Fibroblast of pulmonary artery (primary cell): Measurements from ENCODE around the gene FREY1.
A peak's percentile ranks its signal among the peaks of the same experiment; 100 is the strongest.

ENCODE experiments used
- DNase-seq: peaks from one replicate; pipeline ENCODE4 v3.0.0-alpha.2; 2010; ENCODE audit warnings: low read depth
- H3K4me3 ChIP-seq: replicated peaks from 2 replicates; pipeline ENCODE4 v1.5.1; 2011; ENCODE audit warnings: low read depth, mild to moderate bottlenecking, control low read depth, low read length, moderate library complexity
- TF ChIP-seq, protein P1 (sequence below): IDR thresholded peaks from 2 replicates; pipeline ENCODE4 v1.5.1; 2011; ENCODE audit warnings: mild to moderate bottlenecking, control low read depth, low read length, inconsistent platforms; ENCODE audit errors: missing control alignments

The FREY1 gene

DNA sequence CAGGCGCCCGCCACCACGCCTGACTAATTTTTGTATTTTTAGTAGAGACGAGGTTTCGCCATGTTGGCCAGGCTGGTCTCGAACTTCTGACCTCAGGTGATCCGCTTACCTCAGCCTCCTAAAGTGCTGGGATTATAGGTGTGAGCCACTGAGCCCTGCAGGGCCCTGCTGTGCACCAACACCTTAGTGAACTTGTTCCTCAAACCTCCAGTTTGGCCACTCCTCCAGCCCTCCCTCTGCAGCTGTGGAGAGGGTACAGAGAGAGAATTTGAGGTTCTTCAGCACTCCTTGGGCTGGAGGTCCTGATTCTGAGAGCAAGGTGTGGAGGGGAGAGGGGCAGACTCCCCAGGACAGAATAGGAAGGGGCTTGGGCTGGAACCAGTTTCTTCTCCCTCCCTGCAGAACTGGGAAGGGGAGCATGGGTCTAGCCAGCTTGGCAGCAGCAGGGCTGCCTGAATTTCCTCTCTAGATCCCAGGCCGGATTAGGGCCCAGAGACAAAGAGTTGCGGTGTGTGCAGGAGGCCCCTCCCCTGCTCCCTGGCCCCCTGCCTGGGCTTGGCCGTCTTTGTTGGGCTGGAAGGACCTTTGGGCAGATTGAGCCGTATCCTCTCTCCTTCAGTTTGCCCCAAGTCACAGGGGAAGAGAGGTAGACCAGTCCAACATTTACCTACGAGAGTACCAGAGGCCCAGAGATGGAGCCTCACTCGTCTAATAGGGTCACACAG lies 12.9 kb upstream of the FREY1 start:
- TF ChIP-seq, protein P1, sequence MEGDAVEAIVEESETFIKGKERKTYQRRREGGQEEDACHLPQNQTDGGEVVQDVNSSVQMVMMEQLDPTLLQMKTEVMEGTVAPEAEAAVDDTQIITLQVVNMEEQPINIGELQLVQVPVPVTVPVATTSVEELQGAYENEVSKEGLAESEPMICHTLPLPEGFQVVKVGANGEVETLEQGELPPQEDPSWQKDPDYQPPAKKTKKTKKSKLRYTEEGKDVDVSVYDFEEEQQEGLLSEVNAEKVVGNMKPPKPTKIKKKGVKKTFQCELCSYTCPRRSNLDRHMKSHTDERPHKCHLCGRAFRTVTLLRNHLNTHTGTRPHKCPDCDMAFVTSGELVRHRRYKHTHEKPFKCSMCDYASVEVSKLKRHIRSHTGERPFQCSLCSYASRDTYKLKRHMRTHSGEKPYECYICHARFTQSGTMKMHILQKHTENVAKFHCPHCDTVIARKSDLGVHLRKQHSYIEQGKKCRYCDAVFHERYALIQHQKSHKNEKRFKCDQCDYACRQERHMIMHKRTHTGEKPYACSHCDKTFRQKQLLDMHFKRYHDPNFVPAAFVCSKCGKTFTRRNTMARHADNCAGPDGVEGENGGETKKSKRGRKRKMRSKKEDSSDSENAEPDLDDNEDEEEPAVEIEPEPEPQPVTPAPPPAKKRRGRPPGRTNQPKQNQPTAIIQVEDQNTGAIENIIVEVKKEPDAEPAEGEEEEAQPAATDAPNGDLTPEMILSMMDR: no peak
- no peak for DNase-seq
- no peak overlapping the region for H3K4me3 ChIP-seq

GRCh38 chr11:45918962-45919675 lies 12.0 kb upstream of the FREY1 start:
- no peak for DNase-seq
- H3K4me3 ChIP-seq: peak overlapping the region; percentile 99

DNA sequence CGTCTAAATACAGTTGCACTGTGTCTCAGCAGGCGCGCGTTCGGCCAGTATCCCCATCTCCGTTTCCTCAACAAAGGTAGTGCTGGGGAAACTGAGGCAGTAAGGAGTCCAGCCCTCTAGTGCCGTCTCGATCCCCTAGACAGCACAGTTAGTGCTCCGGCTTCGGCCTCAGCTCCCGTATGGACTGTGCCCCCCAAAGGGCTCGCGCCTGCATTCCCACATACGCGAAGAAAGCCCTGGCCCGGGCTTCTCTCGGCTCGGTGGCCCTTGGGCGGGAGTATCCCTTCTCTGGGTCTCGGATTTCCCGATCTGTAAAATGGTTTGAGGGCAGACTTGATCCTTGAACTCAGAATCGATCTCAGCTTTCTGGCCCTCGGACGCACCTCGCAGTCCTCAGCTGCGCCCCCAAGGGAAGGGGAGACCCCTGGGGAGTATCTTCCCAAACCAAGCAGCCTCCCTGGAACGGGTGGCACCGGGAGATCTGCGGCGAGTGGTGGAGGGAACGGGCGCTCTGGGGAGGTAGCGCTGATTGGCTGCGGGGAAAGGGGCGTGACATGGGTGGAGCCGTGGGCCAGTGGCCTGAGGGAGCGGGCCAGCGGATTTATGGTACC lies 11.4 kb upstream of the FREY1 start:
- H3K4me3 ChIP-seq: peak overlapping the region; percentile 99
- TF ChIP-seq, protein P1: no peak
- DNase-seq: peak; percentile 68

More at GRCh38 chr11:45918962-45919675, 12.0 kb upstream of the FREY1 start:
- TF ChIP-seq, protein P1: no peak

DNA sequence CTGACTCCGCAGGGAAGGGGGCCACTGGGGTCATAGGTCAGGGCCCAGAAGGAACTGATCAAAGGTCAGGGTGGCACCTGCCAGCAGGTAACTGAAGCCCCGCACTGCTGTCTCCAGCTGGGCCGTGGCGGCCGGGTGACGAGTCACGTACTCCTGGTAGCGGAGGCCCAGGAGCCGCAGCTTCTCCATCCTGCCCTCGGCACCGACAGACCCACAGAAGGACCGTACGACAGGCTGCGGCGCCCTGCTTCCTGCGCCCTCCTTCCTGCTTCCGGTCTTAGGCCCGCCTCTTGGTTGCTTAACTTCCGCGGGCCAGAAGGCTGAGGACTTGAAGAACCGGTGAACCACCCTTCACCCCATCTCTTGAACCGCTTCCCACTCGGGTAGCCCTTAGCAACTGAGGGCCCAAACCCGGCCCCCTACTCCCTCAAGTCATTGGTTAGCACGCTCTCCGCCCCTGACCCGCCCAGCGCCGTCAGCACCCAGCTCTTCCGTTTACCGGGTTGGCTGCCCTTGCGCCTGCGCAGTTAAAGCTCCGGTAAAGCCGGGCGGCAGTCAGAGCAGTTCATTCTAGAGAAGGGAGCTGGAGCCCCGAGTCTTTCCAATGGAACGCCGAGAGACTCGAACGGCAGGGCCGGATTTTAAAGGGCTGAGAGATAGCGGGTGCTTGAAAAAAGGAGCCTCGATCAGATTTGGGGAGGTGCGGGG lies 10.7 kb upstream of the FREY1 start, which contains the start of gene PEX16:
Gene PEX16, minus strand, starts transcription at position 255 of the 708 bp plus-strand sequence. Its CDS starts 66 bp downstream, at position 189.
- H3K4me3 ChIP-seq: peak within 1 kb of the TSS; percentile 99
- TF ChIP-seq, protein P1: no peak
- DNase-seq: peak; percentile 100

DNA sequence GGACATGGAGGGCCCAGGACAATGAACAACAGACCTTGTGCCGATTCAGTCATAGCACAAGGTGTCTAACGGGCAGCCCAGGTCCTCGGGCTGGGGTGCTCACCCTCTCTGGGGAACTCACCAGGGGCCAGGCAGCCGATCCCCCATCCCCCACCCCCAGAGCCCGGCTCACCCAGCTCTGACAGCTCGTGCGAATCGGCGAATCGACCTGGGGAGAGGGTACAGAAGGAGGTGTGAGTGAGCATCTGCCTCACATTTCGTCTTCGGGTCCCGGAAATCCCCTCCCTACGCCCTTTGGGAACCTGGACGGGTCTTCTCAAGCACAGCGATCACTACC lies 10.2 kb upstream of the FREY1 start:
- no peak for DNase-seq
- TF ChIP-seq, protein P1: no peak
- H3K4me3 ChIP-seq: peak overlapping the region; percentile 99

- H3K4me3 ChIP-seq: no peak overlapping the region
- no peak for DNase-seq
- TF ChIP-seq, protein P1: no peak
Observed at GRCh38 chr11:45915446-45915845, 8.4 kb upstream of the FREY1 start.
